Islet of Langerhans (tissue), 1 donor: Measurements from ENCODE around the gene DYDC2.
"Not testable (repeated sequence)": the region's sequence is repeated elsewhere in the genome, so short reads cannot be mapped to it uniquely, and the experiment has no call there.

Source experiments
- FAIRE-seq: peaks from one replicate; lab custom pipeline; 2011; peaks lifted over from hg19 to GRCh38; lab: Jason Lieb, UNC

DYDC2 gene, protein sequence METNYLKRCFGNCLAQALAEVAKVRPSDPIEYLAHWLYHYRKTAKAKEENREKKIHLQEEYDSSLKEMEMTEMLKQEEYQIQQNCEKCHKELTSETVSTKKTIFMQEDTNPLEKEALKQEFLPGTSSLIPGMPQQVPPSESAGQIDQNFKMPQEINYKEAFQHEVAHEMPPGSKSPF

DNA sequence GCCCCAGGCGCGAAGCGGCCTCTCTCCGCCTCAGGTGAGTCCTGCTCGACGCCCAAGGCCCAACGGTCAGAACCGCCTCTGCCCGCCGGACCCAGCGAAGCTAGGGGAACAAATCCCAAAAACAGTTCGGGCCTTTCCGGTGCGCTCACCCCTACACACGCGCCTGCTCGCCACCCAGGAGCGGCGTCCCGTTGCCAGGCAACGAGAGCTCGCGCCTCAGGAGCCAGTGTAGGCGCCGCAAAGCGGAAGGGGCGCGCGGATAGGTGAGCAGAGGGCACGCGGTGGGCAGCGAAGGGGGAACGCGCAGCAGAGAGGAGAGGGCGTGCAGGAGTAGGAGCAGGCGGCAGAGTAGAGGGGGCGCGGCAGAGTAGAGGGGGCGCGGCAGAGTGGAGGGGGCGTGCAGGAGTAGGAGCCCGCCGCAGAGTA lies at the start of gene DYDC2, which contains the start of gene DYDC1:
TSS of gene DYDC2 (plus strand) at position 219 of the 426 bp plus-strand sequence. CDS start 5,663 bp downstream, outside the sequence.
TSS of gene DYDC1 (minus strand) at position 193 of the 426 bp plus-strand sequence. CDS start 4,154 bp downstream, outside the sequence.
- no peak for FAIRE-seq

DNA sequence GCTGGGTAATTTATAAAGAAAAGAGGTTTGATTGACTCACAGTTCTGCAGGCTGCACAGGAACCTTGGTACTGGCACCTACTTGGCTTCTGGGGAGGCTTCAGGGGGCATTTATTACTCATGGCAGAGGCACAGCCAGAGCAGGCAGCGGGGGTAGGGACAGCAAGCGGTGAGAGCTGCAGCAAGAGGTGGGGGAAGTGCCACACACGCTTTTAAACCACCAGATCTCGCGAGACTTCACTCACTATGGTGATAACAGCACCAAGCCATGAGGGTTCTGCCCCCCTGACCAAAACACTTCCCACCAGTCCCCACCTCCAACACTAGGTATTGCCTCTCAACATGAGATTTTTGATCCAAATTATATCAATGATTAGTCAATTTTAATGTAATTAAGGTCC lies 43.1 kb upstream of the DYDC2 start:
- no peak for FAIRE-seq

GRCh38 chr10:80315391-80315790 lies 41.2 kb upstream of the DYDC2 start:
- no peak for FAIRE-seq

DNA sequence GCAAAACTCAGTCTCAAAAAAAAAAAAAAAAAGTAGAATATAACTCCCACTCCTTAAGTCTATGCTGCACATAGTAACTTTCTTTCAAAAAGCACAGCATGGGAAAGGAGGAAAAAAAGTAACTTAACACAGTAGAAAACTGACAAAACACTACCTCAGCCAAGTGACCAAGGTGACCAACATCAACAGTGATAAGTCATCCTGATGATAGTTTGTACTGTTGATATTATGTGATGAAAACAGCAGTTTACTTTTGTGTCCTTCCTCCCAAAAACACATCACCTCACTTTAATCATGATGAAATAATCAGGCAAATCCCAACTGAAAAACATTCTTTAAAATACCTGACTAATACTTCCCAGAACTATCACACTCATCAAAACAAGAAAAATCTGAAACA lies 37.8 kb upstream of the DYDC2 start:
- FAIRE-seq, result no peak

GRCh38 chr10:80319318-80319717 lies 37.3 kb upstream of the DYDC2 start:
- FAIRE-seq, result no peak

GRCh38 chr10:80319725-80320290 lies 36.8 kb upstream of the DYDC2 start:
- no peak for FAIRE-seq

DNA sequence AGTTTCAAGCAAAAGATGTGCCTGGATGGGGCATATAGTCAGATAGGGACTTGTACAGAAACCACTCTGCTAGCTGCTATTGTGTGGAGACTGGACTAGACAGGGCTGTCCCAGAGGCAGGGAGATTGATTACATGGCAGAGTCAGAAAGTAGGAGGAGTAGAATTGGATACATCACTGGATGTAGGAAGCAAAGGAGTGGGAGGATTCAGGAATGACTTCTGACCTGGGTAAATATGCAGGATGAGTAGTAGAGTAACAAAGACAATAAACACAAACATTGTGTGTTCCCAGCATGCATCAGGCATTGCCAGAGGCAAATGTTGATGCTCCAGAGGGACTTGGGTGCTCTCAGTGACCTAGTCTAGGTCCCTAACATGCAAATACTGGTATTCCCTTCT lies 36.2 kb upstream of the DYDC2 start:
- no peak for FAIRE-seq

DNA sequence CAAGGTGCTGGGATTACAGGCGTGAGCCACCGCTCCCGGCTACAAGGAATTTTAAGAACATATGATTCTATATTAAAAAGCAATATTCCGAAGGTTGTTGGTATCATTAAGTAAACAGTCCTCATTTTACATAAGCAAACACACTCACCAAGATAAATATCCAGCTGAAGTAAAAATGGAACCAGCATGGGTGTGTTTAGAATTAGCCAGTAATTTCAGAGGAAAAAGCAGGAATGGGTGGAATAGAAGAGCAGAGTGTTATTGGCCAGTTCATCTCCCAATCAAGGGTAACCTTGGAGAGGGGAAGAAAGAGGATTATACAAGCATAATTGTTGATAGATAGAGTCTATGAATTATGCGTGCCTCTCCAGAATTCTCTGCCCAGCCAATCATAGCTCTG lies 35.4 kb upstream of the DYDC2 start:
- FAIRE-seq, result no peak

DNA sequence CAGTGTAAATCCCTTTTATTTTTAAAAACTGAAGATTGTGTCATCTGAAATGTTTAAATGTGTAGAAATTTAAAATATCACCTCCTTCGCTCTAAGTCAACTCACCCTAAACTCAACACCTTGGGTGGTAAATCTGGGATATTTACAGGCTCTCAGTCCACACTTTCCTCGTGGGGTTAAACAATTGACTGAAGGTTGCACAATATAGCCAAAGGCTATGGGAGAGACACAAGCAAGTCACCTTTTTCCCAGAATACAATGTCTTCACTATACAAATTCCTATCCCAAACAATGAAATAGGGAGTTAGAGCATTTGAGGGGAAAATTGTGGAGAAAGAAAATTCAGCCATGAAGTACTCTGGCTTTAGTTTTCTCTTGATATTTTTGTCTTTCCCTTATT lies 34.4 kb upstream of the DYDC2 start:
- no peak for FAIRE-seq

DNA sequence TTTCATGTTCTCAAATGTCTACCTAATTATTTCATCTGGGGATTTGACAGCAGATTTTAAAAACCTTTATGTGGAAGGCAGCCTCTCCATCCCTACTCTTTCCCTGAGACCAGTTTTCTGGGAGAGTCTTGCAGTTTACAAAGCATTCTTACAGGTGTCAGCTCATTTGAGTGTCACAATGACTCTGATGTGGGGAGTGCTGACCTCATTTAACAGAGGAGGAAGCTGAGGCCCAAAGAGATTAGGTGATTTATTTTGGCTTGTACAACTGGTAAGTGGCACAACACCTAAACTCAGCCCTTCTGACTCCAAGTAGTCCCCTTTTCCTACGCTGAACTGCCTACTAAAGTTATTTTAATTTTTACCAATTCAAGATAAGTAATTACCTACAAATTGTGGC lies 33.9 kb upstream of the DYDC2 start:
- no peak for FAIRE-seq

DNA sequence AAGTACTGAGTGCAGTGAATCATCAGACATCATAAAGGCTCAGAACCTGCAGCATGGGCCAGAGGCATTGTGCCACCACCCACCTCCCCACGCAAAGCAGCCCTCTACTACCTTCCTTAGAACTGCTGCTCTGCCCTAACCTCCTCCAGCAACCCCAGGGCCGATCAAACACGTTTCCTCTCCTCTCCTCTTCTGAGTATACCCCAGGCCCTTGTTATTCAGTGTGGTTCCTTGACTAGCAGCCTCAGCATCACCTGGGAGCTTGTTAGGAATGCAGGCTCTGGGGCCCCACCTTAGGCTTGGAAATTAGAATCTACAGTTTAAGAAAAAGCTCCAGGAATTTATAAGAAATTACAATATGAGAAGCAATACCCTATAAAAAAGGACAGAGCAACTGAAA lies 33.3 kb upstream of the DYDC2 start:
- no peak for FAIRE-seq

- FAIRE-seq, result no peak
Measured at GRCh38 chr10:80324086-80324485, 32.5 kb upstream of the DYDC2 start.

DNA sequence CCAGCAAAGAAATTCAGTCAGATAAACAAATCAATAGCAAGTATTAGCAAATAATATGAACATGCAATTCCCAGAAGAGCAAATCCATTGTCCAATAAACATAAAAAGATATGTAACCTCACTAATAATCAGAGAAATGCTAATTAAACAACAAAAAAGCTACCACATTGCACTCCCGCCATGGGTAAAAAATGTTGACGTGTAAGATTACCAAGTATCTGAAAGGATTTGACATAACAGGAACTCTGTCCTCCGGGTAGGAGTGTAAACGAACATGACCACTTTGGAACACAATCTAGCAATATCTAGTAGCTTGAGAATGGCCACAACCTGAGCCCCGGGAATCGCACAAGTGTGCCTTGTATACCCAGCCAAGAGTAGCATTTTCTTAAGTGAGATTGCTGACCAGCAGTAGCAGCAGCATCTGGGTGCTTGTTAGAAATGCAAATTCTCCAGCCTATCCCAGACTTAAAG lies 31.7 kb upstream of the DYDC2 start:
- FAIRE-seq, result no peak

GRCh38 chr10:80333983-80334382 lies 22.6 kb upstream of the DYDC2 start:
- no peak for FAIRE-seq

DNA sequence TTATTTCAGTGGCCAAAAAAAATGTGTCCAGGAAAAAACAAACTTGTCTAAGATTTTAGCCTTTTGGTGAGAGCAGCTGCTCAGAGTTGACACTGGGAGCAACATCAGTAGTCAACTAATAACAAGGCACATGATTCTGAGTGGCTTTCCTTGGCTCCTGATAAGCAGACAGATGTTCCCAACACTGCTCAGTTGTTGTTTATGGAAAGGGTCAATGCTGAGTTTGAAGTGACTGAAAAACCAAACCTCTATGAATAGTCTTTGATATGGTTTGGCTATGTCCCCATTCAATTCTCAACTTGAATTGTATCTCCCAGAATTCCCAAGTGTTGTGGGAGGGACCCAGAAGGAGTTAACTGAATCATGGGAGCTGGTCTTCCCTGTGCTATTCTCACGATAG lies 12.3 kb upstream of the DYDC2 start:
- no peak for FAIRE-seq

DNA sequence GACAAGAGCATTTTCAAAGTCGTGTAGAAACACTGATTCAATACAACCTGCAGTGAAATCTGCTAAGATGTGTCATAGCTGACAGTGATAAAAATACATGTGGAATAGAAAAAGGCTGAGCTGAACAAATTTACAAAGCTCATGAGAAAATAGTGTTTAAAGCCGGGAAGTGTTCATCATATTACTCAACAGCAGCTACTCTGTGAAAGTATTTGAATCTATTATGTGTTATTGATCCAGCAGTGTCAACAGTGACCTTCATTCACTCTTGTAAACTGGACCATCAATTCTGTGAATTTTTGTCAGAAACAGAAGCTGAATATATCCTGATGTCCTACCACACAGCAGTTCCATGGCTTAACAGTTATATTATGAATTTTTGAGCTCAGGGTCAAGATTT lies 11.7 kb upstream of the DYDC2 start:
- FAIRE-seq, result no peak

- FAIRE-seq, result no peak
Measured at GRCh38 chr10:80350251-80350650, 6.3 kb upstream of the DYDC2 start.

GRCh38 chr10:80351220-80351619 lies 5.4 kb upstream of the DYDC2 start:
- no peak for FAIRE-seq

DNA sequence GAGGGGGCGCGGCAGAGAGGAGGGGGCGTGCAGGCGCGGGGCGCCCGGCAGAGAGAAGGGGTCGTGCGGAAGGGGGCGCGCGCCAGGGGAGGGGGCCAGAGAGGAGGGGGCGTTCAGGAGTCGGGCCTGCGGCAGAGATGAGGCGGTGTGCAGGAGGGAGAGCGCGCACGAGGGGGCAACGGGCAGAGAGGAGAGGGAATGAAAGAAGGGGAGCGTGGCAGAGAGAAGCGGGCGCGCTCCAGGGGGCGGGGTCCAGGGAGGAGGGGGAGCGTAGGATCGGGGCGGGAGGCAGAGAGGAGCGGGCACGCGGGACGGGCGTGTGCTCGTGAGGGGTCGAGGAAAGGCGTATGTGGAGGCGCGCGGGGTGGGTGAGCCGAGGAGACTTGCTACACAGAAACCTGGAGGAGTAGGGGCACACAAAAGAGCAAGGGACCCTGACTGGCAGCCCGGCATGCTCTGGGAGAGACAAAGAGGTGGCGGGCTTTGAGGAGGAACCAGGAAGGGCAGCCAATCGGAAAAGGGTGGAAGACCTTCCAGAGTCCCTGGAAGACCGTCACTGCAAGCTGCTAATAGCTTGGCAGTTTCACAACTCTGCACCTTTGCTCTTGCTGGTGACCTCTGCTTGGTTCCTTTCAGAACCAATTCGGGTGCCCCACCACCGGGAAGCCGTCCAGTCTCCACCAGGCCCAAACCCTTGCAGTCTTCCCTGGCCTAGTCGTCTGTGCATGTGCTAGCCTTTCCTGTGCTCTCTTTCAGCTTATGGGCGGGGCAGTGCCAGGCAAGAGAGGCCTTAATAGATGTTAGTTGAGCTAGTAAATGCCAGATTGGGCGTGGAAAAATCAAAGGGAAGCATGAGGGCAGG lies 639 bp downstream of the DYDC2 start:
- no peak for FAIRE-seq

DNA sequence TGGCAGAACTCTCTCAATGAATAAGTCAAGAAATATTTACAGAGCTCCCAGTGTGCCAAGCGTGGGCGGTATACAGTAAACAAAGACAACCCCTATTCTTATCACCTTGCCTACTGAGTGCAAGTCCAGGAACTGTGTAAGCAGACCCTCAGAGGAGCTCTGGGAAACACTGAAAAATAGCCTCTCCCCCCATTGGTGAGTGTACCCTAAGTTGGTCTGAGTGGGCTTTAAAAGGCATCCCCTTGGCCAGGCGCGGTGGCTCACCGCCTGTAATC lies 1.2 kb downstream of the DYDC2 start:
- no peak for FAIRE-seq

- not testable (repeated sequence) for FAIRE-seq
Measured at GRCh38 chr10:80358925-80359324, 2.3 kb downstream of the DYDC2 start.

DNA sequence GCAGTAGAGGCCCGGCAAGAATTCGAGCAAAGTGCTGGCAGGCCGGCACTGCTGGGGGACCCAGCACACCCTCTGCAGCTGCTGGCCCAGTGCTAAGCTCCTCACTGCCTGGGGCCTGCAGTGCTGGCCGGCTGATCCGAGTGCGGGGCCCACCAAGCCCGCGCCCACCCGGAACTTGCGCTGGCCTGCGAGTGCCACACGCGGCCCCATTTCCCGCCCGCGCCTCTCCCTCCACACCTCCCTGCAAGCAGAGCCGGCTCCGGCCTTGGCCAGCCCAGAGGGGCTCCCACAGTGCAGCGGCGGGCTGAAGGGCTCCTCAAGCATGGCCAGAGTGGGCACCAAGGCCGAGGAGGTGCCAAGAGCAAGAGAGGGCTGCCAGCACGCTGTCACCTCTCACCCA lies 3.1 kb downstream of the DYDC2 start:
- FAIRE-seq, result no peak

DNA sequence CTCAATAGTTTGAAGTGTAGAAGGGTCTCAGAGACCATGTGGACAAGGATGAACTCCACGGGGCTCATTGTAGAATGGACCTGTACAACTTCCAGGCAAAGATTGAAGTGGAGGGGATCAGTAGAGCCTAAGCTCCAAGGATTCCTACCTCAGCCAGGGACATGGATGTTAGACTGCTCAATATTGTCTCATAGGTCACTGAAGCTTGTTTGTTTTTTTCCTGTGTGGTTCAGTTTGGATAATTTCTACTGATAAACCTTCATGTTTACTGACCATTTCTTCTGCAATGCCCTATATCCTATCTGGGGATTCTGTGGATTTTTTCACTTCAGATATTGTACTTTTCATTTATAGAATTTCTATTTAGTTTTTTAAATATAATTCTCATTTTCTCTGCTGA lies 8.9 kb downstream of the DYDC2 start:
- FAIRE-seq, result no peak

DNA sequence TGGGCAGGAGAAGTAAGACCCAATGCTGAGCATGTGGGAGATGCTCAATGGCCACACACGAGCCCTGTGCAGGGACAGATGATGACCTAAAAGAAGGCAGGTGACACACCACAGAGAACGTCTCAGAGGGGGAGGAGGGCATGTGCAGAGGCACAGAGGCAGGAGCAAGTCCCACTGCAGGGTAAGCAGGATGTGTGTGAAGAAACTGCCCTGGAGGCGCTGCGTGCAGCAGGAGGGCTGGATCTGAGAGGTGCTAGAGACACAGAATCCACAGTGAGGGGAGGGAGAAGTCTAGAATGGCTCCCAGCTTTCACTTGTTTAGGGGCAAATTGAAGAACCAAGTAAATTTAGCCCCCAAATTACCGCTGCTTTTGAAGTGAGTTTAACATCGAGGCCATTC lies 14.9 kb downstream of the DYDC2 start:
- FAIRE-seq, result no peak
